Measurements from ENCODE around the gene TM4SF4. TPM values are rescaled to one million over a fixed set of nuclear protein-coding genes. Genes with fewer than 3 reads are reported as not detected.

The TM4SF4 gene
- total and polyA plus RNA-seq, 4 donors: 184 to 230 (median 208) TPM

DNA sequence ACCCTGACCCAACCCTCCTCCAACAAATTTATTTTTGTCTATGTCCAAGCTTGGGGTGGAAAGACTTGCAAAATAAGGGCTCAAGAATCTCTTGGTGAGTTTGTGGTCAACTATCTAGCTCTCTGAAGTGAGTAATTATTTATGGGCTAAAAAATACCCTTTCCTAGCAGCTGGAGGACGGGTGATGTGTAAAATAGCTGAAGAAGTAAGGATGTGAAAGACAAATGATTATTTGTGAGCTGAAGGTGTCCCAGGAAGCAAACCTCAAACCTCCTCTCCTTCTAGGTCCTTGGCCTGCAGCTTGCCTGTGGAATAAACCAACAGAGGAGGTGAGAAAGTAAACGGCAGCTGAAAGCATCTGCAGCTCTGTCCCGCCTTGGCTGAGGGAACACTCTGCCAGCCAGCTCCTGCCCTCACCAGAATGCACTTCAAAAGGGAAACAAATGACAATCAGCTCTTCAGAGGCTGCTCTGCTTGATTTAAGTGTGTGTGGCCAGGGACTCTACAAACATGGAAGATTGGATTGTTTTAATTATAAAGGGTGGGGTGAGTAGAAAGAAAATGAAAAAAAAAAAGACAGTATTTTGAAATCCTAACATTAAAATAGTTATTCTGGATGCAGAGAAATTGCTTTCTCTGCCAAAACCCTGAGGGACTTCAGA is 60.3 kb downstream of the TM4SF4 start (continued):
- TF ChIP-seq HNF4A (conservative IDR thresholded peaks at IDR 0.05) (no peak), TAF1 (conservative IDR thresholded peaks at IDR 0.05) (no peak), JUND (IDR thresholded peaks at IDR 0.05) (no peak), GABPA (IDR thresholded peaks at IDR 0.05 in 1 of 2, conservative IDR thresholded peaks at IDR 0.05 in 1 of 2) (no peak), NR2F2 (IDR thresholded peaks at IDR 0.05) (no peak)
- TF ChIP-seq, protein P1, sequence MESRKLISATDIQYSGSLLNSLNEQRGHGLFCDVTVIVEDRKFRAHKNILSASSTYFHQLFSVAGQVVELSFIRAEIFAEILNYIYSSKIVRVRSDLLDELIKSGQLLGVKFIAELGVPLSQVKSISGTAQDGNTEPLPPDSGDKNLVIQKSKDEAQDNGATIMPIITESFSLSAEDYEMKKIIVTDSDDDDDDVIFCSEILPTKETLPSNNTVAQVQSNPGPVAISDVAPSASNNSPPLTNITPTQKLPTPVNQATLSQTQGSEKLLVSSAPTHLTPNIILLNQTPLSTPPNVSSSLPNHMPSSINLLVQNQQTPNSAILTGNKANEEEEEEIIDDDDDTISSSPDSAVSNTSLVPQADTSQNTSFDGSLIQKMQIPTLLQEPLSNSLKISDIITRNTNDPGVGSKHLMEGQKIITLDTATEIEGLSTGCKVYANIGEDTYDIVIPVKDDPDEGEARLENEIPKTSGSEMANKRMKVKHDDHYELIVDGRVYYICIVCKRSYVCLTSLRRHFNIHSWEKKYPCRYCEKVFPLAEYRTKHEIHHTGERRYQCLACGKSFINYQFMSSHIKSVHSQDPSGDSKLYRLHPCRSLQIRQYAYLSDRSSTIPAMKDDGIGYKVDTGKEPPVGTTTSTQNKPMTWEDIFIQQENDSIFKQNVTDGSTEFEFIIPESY (IDR thresholded peaks at IDR 0.05): no peak

DNA sequence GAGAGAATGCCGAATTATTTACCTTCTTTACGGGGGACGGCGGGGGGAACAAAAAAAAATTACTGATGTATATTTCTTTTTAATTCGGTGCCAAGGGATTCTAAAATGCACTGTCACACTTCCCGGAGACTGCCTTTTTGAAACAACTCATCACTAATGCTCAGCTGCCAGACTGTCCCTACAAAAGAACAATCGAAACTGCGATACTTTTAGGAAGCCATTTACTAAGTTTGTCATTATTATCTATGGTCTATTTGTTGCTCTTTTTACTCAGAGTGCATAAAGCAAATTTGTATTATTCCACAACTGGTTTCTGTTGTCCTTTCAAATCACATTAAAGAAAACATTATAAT is 60.8 kb downstream of the TM4SF4 start:
- Histone ChIP-seq H3K9me3 (ENCODE audit: control insufficient read depth in 4 of 4, low read length in 3 of 4) (no peaks in the 10 kb centered on the region), H3K36me3 (ENCODE audit: control insufficient read depth in 4 of 4, insufficient read depth in 3 of 4, low read depth in 1 of 4, low read length in 3 of 4) (no peaks in the 10 kb centered on the region), H3K27ac (ENCODE audit: low read depth in 1 of 2, low read length in 2 of 2) (no peak overlapping the region), H3K9ac (ENCODE audit: low read depth in 1 of 2, low read length in 2 of 2) (no peak overlapping the region), H3K4me3 (ENCODE audit: low read depth in 1 of 3, low read length in 3 of 3) (no peak overlapping the region), H3K4me1 (ENCODE audit: control insufficient read depth in 4 of 4, insufficient read depth in 4 of 4, low read length in 3 of 4) (peaks cover 3 to 29% (median 13%) of the 10 kb centered on the region in 4 donors), H3K27me3 (ENCODE audit: control insufficient read depth in 4 of 4, insufficient read depth in 4 of 4, low read length in 3 of 4) (no peaks in the 10 kb centered on the region)
- WGBS: 74% methylated on average over 8 of the region's 8 CpGs
- no peak for DNase-seq (ENCODE audit: low spot score)
- TF ChIP-seq HNF4G (IDR thresholded peaks at IDR 0.05): no peak
- TF ChIP-seq JUND (IDR thresholded peaks at IDR 0.05): no peak
- TF ChIP-seq, protein P2, sequence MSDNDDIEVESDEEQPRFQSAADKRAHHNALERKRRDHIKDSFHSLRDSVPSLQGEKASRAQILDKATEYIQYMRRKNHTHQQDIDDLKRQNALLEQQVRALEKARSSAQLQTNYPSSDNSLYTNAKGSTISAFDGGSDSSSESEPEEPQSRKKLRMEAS (IDR thresholded peaks at IDR 0.05): no peak
- TF ChIP-seq EGR1 (IDR thresholded peaks at IDR 0.05; ENCODE audit: low read depth in 2 of 2): no peak
- no peak for TF ChIP-seq SP1 (IDR thresholded peaks at IDR 0.05)
- TF ChIP-seq GABPA (IDR thresholded peaks at IDR 0.05 in 1 of 2, conservative IDR thresholded peaks at IDR 0.05 in 1 of 2): no peak
- TF ChIP-seq, protein P3, sequence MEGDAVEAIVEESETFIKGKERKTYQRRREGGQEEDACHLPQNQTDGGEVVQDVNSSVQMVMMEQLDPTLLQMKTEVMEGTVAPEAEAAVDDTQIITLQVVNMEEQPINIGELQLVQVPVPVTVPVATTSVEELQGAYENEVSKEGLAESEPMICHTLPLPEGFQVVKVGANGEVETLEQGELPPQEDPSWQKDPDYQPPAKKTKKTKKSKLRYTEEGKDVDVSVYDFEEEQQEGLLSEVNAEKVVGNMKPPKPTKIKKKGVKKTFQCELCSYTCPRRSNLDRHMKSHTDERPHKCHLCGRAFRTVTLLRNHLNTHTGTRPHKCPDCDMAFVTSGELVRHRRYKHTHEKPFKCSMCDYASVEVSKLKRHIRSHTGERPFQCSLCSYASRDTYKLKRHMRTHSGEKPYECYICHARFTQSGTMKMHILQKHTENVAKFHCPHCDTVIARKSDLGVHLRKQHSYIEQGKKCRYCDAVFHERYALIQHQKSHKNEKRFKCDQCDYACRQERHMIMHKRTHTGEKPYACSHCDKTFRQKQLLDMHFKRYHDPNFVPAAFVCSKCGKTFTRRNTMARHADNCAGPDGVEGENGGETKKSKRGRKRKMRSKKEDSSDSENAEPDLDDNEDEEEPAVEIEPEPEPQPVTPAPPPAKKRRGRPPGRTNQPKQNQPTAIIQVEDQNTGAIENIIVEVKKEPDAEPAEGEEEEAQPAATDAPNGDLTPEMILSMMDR (IDR thresholded peaks at IDR 0.05; ENCODE audit: low read depth, low read length, missing input control): no peak
- no peak for TF ChIP-seq NR2F2 (IDR thresholded peaks at IDR 0.05)
- TF ChIP-seq, protein P1 (IDR thresholded peaks at IDR 0.05): no peak
- no peak for TF ChIP-seq RXRA (IDR thresholded peaks at IDR 0.05)
- TF ChIP-seq, protein P4, sequence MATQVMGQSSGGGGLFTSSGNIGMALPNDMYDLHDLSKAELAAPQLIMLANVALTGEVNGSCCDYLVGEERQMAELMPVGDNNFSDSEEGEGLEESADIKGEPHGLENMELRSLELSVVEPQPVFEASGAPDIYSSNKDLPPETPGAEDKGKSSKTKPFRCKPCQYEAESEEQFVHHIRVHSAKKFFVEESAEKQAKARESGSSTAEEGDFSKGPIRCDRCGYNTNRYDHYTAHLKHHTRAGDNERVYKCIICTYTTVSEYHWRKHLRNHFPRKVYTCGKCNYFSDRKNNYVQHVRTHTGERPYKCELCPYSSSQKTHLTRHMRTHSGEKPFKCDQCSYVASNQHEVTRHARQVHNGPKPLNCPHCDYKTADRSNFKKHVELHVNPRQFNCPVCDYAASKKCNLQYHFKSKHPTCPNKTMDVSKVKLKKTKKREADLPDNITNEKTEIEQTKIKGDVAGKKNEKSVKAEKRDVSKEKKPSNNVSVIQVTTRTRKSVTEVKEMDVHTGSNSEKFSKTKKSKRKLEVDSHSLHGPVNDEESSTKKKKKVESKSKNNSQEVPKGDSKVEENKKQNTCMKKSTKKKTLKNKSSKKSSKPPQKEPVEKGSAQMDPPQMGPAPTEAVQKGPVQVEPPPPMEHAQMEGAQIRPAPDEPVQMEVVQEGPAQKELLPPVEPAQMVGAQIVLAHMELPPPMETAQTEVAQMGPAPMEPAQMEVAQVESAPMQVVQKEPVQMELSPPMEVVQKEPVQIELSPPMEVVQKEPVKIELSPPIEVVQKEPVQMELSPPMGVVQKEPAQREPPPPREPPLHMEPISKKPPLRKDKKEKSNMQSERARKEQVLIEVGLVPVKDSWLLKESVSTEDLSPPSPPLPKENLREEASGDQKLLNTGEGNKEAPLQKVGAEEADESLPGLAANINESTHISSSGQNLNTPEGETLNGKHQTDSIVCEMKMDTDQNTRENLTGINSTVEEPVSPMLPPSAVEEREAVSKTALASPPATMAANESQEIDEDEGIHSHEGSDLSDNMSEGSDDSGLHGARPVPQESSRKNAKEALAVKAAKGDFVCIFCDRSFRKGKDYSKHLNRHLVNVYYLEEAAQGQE (IDR thresholded peaks at IDR 0.05): no peak
- TF ChIP-seq, protein P5, sequence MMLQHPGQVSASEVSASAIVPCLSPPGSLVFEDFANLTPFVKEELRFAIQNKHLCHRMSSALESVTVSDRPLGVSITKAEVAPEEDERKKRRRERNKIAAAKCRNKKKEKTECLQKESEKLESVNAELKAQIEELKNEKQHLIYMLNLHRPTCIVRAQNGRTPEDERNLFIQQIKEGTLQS (IDR thresholded peaks at IDR 0.05): no peak
- no peak for TF ChIP-seq YY1 (IDR thresholded peaks at IDR 0.05)
- TF ChIP-seq FOXA2 (IDR thresholded peaks at IDR 0.05): no peak
- no peak for TF ChIP-seq RAD21 (IDR thresholded peaks at IDR 0.05)
- no peak for TF ChIP-seq TAF1 (conservative IDR thresholded peaks at IDR 0.05)

Data from liver (tissue), 9 donors.